Gastroesophageal sphincter (tissue), 3 donors: ENCODE results near the gene TEX264.

Source experiments
- POLR2A ChIP-seq, 2 donors: fragments of 450-650 bp; IDR thresholded peaks; one replicate each; pipeline ENCODE4 v1.6.1; 2017; ENCODE audit warnings: antibody characterized with exemption in 2 of 2, mild to moderate bottlenecking in 2 of 2, moderate library complexity in 1 of 2
- TF ChIP-seq, protein P1 (sequence below), 4 experiments: fragments of 200-600 bp in 2 of 4; fragments of 450-650 bp in 2 of 4; sonication (generic) in 1 of 4; IDR thresholded peaks; one replicate each; pipeline ENCODE4 v1.5.1; 2017 to 2019; ENCODE audit warnings: antibody characterized with exemption in 4 of 4, mild to moderate bottlenecking in 2 of 4, moderate library complexity in 2 of 4

GRCh38 chr3:51698209-51698608, 27.2 kb downstream of the TEX264 start:
- TF ChIP-seq, protein P1, sequence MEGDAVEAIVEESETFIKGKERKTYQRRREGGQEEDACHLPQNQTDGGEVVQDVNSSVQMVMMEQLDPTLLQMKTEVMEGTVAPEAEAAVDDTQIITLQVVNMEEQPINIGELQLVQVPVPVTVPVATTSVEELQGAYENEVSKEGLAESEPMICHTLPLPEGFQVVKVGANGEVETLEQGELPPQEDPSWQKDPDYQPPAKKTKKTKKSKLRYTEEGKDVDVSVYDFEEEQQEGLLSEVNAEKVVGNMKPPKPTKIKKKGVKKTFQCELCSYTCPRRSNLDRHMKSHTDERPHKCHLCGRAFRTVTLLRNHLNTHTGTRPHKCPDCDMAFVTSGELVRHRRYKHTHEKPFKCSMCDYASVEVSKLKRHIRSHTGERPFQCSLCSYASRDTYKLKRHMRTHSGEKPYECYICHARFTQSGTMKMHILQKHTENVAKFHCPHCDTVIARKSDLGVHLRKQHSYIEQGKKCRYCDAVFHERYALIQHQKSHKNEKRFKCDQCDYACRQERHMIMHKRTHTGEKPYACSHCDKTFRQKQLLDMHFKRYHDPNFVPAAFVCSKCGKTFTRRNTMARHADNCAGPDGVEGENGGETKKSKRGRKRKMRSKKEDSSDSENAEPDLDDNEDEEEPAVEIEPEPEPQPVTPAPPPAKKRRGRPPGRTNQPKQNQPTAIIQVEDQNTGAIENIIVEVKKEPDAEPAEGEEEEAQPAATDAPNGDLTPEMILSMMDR (IDR thresholded peaks at IDR 0.05): no peak
- no peak for TF ChIP-seq POLR2A (IDR thresholded peaks at IDR 0.05)
